Nucleus accumbens (tissue), 56 donors: Measurements from ENCODE around the gene MYL10.

Experiments used
- DNase-seq, 56 donors: peaks; one replicate each; lab custom pipeline; 2025; lab: John Stamatoyannopoulos, UW

Gene MYL10

DNA sequence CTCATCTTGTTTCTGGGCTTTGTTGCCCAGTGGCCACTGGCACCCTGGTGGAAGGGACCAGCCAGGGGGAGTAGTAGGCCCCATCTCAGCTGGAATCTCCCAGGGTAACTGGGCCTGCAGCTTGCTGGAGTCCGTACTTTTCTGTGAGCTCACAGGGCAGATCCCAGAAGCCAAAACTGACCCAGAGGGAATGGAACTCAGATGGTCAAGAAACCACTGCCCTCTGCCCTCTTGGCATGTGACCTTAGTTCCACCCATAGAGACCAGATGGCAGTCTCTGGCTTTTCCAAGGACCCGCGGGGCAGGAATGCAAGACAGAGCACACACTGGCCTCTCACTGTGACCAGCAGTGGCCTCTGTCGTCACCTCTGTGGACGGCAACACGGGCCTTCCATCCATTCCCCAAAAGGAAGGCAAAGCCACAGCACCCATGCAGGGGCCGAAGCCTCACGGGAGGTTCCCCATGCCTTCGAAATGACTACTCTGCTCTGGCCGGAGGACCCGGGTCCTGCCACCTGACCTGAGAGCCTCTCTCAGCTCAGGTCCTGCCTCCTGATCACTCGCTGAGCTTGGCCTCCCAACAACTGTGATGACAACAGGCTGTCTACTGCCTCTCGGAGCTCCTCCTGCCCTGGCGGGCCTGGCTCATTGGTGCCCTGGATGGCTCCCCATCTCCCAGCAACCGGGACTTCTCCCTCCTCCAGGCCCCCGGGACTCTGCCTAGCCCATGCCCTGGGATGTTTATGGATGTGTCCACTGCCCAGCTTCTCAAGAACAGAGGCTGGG lies 29.9 kb downstream of the MYL10 start:
- no peak for DNase-seq

GRCh38 chr7:101598422-101598985 lies 30.6 kb downstream of the MYL10 start:
- DNase-seq, result peak in 1 of 56 donors; percentile 19

- DNase-seq, result no peak
These were observed 31.2 kb downstream of the MYL10 start for GRCh38 chr7:101597941-101598340.

DNA sequence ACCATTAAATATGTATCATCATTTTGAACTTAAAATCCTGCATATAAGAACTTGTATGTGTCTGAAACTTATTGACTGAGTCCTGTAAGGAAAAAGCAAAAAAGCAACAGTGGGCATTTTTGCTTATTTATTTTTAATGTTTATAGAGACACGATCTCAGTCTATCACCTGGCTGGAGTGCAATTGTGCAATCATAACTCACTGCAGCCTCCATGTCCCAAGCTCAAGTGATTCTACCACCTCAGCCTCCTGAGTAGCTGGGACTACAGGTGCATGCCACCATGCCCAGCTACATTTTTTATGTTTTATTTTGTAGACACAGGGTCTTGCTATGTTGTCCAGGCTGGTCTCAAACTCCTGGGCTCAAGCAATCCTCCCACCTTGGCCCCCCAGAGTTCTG lies 32.2 kb downstream of the MYL10 start:
- DNase-seq, result no peak

DNA sequence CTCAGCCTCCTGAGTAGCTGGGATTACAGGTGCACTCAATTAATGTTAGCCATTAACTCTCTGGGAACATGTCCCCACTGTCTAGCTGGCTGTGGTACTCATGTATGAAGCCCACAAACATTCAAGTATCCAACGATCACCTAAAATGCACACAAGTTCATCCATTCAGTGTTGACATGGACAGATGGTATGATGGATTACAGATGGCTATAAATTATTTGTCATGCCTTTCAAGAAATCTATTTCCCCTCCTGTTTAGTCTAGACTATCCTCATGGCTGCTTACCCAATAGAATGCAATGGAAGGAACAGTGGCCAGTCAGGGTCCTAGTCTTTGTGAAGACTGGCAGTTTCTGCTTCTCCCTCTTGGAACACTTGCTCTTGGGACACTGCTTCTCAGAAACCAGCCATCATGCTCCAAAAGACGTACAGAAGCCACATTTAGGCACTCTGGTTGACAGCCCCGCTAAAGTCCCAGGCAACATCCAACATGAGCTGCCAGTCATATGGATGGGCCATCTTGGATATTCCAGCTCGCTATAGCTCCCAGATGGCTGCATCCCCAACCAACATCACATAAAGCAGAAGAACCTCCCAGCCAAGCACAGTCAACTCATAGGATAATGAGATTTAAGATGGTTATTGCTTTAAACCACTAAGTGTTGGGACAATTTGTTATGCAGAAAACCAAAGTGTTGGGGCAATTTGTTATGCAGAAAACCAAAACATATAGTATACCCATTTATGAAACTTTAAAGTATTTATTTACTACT lies 33.1 kb downstream of the MYL10 start:
- DNase-seq, result no peak

- no peak for DNase-seq
These were observed 33.9 kb downstream of the MYL10 start for GRCh38 chr7:101595246-101595645.

- DNase-seq, result no peak
These were observed 34.3 kb downstream of the MYL10 start for GRCh38 chr7:101594790-101595189.

DNA sequence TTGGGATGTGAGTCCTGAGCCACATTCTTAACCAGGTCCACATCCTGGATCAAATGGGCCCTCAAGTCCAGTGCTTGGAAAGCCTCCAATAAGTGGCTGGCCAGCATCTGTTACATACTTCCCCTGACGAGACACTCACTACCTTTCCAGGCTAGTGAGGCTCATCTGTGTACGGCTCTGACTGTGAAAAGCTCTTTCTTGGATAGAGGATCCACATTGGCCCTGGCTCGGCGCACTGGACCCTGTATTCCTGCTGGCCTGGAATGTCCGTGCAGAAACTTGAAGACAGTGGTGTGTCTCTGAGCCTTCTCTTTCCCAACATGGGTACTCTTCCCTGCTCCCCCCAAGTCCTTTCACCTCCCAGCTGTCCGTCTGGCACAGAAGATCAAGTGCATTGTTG lies 35.5 kb downstream of the MYL10 start:
- DNase-seq, result no peak

DNA sequence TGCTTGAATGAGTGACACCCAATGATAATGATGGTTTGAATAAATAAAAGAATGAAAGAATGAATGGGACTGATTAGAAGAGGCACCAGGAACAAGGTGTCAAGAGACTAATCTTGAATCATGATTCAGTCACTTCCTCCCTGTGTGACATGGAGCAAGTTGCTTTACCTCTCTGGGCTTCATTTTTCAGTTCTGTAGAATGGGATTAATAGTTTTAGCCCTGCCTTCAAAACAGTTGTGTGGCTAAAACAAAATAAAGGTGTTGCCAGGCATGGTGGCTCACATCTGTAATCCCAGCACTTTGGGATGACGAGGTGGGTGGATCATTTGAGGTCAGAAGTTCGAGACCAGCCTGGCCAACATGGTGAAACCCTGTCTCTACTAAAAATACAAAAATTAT lies 37.6 kb downstream of the MYL10 start:
- no peak for DNase-seq

- no peak for DNase-seq
These were observed 38.2 kb downstream of the MYL10 start for GRCh38 chr7:101590663-101591435.

- no peak for DNase-seq
These were observed 39.0 kb downstream of the MYL10 start for GRCh38 chr7:101589976-101590662.

DNA sequence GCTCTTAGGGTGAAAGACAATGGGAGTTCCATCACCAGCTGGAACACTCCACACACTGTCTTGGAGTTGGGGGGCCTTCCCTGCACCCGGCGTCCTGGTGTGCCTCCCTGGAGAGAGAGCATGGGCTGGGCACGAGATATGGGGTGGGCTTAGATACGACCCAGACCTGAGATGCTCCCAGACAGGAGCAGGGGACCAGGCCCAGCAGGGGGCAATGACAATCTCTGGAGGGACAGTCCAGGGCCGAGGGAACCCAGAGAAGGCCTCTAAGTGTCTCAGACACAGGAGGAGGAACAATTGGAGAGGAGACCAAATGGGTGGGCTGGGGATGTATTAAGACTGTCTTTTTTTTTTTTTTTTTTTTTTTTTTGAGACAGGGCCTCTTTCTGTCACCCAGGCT lies 40.0 kb downstream of the MYL10 start:
- no peak for DNase-seq

DNA sequence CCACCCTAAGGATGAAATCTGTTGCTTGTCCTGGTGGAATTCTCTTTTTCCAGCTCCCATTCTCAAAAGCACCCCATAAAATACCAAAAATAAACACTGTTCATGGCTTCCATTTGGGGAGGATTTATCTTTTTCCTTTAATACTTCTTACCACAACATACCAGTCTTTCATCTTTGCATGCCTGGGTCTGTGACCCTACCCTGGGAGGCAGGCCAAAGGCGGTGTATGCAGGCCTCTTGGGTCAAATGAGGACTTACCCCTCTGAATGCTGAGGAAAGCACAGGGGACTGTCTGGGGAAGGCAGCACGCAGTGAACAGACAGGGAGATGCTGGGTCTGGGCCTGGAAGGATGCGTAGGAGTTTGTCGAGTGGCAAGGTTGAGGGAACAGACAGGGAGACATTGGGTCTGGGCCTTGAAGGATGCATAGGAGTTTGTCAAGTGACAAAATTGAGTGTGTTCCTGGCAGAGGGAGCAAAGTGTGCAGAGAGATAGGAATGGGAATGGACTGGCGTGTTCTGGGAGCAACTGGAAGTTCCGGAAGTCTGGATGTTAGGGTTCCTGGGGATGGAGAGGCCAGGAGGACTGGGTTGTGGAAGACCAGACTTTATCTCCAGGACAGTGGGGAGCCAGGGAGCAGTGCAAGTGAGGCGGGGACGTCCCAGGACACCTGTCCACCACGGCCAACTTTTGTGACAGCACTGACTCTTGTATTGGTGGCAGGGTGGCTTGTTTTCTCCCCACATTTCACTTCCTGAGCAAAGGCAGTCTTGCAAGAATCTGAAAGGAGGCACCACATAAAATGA lies 40.8 kb downstream of the MYL10 start:
- DNase-seq, result no peak

DNA sequence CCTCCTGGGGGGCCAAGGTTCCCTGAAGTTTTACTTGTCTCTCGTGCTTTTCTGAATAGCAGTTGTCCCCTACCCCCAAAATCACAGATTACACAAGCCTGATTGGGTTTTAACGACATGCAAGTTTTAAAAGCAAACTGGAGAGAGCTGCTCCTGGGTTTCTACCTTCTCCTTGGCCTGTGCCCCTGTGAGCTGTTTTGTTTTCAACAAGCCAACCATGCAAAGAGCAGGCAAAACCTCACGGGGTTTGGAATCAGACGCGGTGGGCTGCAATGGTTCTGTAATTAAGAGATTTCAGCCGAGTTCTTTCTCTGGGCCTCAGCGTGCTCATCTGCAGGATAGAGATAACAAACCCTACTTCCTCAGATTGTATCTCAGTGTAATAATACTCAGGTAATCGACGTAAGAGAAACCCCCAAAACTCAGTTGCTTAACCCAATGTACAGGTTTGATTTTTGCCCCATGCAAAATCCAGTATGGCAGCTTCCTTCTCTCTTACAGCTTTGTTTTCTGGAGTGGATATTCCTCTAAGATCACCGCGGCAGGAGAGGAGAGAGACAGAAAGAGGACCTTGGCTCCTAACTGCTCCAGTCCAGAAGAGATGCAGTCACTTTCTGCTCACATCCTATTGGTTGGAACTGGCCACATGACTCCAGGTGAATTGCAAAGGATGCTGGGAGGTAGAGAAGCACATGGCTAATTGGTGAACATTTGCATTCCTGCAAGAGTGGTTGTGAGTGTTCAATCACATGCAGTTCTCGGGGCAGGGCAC lies 42.0 kb downstream of the MYL10 start:
- no peak for DNase-seq

DNA sequence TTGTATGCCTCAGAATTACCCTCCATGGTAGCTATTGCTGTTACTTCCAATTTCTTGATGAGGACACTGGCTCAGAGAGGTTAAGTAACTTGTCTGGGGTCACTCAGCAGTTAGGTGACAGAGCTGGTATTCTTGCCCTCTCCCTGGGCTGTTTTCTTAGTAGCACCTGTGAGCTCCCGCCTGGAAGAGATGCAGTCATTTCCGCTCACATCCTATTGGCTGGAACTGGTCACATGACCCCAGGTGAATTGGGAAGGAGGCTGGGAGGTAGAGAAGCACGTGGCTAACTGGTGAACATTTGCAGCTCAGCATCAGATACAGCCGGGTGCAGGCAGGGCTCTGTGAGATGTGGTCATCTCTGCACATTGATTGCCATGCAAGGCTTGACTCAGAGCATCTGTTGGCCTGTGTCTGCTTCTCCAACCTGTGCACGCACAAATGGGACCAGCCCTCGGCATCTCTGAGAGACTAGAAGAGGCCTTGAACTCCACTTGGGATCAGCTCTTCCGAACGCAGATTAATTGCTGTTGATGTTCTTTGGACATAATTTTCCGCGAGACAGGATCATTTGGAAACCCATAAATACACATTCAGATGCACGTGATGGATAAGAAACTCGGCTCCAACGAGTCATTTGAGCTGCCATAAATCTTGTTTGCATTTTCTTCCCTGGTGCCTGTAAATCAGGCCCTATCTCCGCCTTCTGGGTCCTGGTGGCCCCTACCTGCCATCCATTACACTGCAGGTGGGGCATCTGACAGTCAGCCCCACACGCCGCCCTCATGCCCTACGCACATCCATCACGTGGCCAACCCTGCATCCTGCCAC lies 42.8 kb downstream of the MYL10 start:
- peak in 1 of 56 donors; percentile 38 for DNase-seq

DNA sequence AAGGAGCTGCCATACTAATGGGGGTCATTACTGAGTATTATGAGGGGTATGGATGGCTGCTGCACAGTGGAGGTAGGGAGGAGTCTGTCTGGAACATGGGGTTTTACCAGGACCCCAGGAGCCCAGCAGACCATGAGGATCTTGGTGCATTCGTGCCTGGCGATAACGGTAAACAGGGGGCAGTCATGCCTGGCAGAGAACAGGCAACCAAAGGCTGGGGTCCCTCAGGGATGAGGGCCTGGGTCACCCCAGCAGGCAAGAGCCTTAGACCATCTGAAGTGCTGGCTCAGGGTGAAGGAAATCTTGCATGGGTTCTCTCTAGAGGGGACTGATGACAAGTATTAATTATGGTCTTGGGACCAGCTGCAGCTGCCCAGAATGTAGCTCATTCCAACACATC lies 46.1 kb downstream of the MYL10 start:
- no peak for DNase-seq

GRCh38 chr7:101581891-101582290 lies 47.2 kb downstream of the MYL10 start:
- no peak for DNase-seq

GRCh38 chr7:101580596-101580995 lies 48.5 kb downstream of the MYL10 start:
- DNase-seq, result no peak
